OCI-LY7 (cell line): ENCODE measurements around the gene ZNF775. TPM values are rescaled to one million over a fixed set of nuclear protein-coding genes. Genes with fewer than 3 reads are reported as not detected.

Experiments
- BruUV-seq: library from RNA; stranded (reverse); fragments of 400-500 nt; replicated peaks from 2 replicates; lab custom pipeline; 2021; lab: Mats Ljungman, UMichigan
- CTCF ChIA-PET: fragments of 300-600 bp; sonication (Branson Sonifier 250); formaldehyde crosslinking; loops from one replicate; lab custom pipeline; 2022; ENCODE audit warnings: antibody characterized with exemption; ENCODE audit not compliant: unreplicated experiment; lab: Charles Lee
- POLR2A ChIA-PET: fragments of 300-600 bp; sonication (Branson Sonifier 250); formaldehyde crosslinking; loops from one replicate; lab custom pipeline; 2022; ENCODE audit warnings: antibody characterized with exemption; lab: Charles Lee
- DNase-seq: peaks from one replicate; pipeline ENCODE4 v3.0.0-alpha.2; 2015; ENCODE audit warnings: low spot score
- H2AFZ ChIP-seq: fragments of 200-600 bp; sonication (generic), shearing (Covaris generic); 2 replicates; pipeline ENCODE4 v1.6.1; 2014; ENCODE audit warnings: mild to moderate bottlenecking, antibody characterized with exemption, low read length, moderate library complexity
- H3K27ac ChIP-seq: fragments of 200-600 bp; sonication (generic); 2 replicates; pipeline ENCODE4 v1.5.1; 2014; ENCODE audit warnings: mixed run types, low read depth, mild to moderate bottlenecking, moderate library complexity, low read length, inconsistent platforms; ENCODE audit not compliant: poor library complexity, severe bottlenecking
- H3K36me3 ChIP-seq: fragments of 200-600 bp; sonication (generic); 2 replicates; pipeline ENCODE4 v1.6.1; 2014; ENCODE audit warnings: mild to moderate bottlenecking, antibody characterized with exemption, low read length, moderate library complexity, mixed read lengths; ENCODE audit not compliant: insufficient read depth
- H3K4me1 ChIP-seq: fragments of 200-600 bp; sonication (generic); 2 replicates; pipeline ENCODE4 v1.5.1; 2014; ENCODE audit warnings: mild to moderate bottlenecking, low read length; ENCODE audit not compliant: insufficient read depth, poor library complexity, severe bottlenecking
- H3K4me2 ChIP-seq: fragments of 200-600 bp; sonication (generic); 2 replicates; pipeline ENCODE4 v1.6.1; 2014; ENCODE audit warnings: mild to moderate bottlenecking, low read length
- H3K4me3 ChIP-seq: fragments of 200-600 bp; sonication (generic); 2 replicates; pipeline ENCODE4 v1.5.1; 2014; ENCODE audit warnings: mild to moderate bottlenecking, low read depth, low read length; ENCODE audit not compliant: poor library complexity, severe bottlenecking
- H3K79me2 ChIP-seq: fragments of 200-600 bp; sonication (generic); 2 replicates; pipeline ENCODE4 v1.6.1; 2016; ENCODE audit warnings: low read depth, mild to moderate bottlenecking, low read length, moderate library complexity, mixed read lengths; ENCODE audit not compliant: insufficient read depth
- H3K9me2 ChIP-seq: fragments of 200-600 bp; sonication (generic); 2 replicates; pipeline ENCODE4 v1.6.1; 2016; ENCODE audit warnings: mild to moderate bottlenecking, low read length, mixed read lengths; ENCODE audit not compliant: insufficient read depth
- H3K9me3 ChIP-seq: fragments of 200-600 bp; sonication (generic); 2 replicates; pipeline ENCODE4 v1.6.1; 2014; ENCODE audit warnings: mild to moderate bottlenecking, mixed run types, low read length, mixed read lengths
- H4K20me1 ChIP-seq: fragments of 200-600 bp; sonication (generic); 2 replicates; pipeline ENCODE4 v1.6.1; 2014; ENCODE audit warnings: mild to moderate bottlenecking, antibody characterized with exemption, low read length, moderate library complexity, mixed read lengths; ENCODE audit not compliant: insufficient read depth
- EZH2phosphoT487 ChIP-seq: fragments of 200-600 bp; sonication (generic); IDR thresholded peaks from 2 replicates; pipeline ENCODE4 v1.6.1; 2018; ENCODE audit warnings: low read depth, borderline replicate concordance, mild to moderate bottlenecking, mixed run types, antibody characterized with exemption, low read length, moderate library complexity, mixed read lengths
- intact Hi-C: fragments of 100-400 bp; cut with micrococcal nuclease; formaldehyde crosslinking; loops from one replicate; pipeline ENCODE4 v1.10.0; 2022; ENCODE audit not compliant: unreplicated experiment
- total RNA-seq, 2 experiments: library from RNA; depleted of rRNA in 1 of 2; stranded (reverse); fragments of >200 nt in 1 of 2; shearing (Covaris generic) in 1 of 2; gene quantifications; 2 replicates each; pipeline ENCODE4 v1.2.3, GENCODE V29; 2014 to 2022
- TF ChIP-seq, protein P1 (sequence below): fragments of 200-600 bp; sonication (generic); conservative IDR thresholded peaks from 2 replicates; pipeline ENCODE4 v1.5.1; 2014; ENCODE audit warnings: mild to moderate bottlenecking, antibody characterized with exemption, low read length, moderate library complexity, mixed read lengths

Gene ZNF775
- total RNA-seq, 2 experiments from 2014 or later: 4.7 to 6.5 TPM

DNA sequence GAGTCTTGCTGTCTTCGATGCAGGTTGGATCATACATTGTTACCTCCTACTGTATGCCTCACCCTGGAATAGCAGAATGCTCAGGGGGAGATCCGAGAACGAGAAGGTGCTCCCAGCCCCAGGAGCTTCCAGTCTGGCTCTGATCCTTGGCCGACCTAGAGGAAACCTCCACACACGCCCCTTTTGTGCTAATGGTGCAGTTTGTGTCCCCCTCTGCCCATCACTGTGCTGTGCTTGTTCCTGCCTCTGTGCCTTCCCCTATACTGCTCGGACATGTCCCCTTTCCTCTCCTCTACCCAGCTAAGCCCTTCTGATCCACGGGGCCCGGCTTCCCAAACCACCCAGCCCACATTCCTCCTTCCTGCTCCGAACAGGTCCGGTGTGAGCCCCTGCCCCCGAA lies 32.5 kb downstream of the ZNF775 start:
- H3K9me3 ChIP-seq: no peaks in the 10 kb centered on the region
- no peak overlapping the region for H3K27ac ChIP-seq
- intact Hi-C loops: no loop called here
- H3K4me1 ChIP-seq: peaks cover 19% of the 10 kb centered on the region
- no TSS peak for BruUV-seq
- TF ChIP-seq, protein P1, sequence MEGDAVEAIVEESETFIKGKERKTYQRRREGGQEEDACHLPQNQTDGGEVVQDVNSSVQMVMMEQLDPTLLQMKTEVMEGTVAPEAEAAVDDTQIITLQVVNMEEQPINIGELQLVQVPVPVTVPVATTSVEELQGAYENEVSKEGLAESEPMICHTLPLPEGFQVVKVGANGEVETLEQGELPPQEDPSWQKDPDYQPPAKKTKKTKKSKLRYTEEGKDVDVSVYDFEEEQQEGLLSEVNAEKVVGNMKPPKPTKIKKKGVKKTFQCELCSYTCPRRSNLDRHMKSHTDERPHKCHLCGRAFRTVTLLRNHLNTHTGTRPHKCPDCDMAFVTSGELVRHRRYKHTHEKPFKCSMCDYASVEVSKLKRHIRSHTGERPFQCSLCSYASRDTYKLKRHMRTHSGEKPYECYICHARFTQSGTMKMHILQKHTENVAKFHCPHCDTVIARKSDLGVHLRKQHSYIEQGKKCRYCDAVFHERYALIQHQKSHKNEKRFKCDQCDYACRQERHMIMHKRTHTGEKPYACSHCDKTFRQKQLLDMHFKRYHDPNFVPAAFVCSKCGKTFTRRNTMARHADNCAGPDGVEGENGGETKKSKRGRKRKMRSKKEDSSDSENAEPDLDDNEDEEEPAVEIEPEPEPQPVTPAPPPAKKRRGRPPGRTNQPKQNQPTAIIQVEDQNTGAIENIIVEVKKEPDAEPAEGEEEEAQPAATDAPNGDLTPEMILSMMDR: no peak
- no peak for TF ChIP-seq EZH2phosphoT487
- POLR2A ChIA-PET: no interaction called here
- H3K4me2 ChIP-seq: no peak overlapping the region
- no peaks in the 10 kb centered on the region; the same call in 1 of the 2 replicates for H3K79me2 ChIP-seq
- H2AFZ ChIP-seq: no peak overlapping the region
- H3K9me2 ChIP-seq: no peaks in the 10 kb centered on the region
- DNase-seq: no peak
- CTCF ChIA-PET: no interaction called here
- H3K36me3 ChIP-seq: peaks cover 10% of the 10 kb centered on the region
- no peaks in the 10 kb centered on the region for H4K20me1 ChIP-seq
- no peak overlapping the region for H3K4me3 ChIP-seq

DNA sequence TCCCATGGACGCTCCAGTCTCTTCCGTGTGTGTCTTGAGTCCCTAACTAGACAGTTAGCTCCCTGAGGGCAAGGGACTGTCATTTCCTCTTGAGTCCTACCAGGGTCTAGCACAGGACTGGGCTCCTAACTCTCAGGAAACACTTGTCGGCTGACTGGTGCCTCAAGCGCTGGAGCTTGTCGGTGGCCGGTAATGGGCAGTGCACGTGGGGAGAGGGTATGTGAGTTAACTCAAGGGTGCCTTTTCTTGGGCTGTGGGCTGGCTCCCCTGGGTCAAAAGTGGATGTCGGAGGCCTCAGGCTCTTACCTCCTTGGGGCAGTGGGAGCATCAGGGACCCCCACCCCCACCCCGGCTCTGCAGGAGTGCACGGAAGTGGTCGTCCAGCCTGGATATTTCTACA lies 32.9 kb downstream of the ZNF775 start:
- no peaks in the 10 kb centered on the region for H3K9me2 ChIP-seq
- intact Hi-C loops: no loop called here
- TF ChIP-seq, protein P1: no peak
- no peak for TF ChIP-seq EZH2phosphoT487
- no peak for DNase-seq
- H3K36me3 ChIP-seq: peaks cover 10% of the 10 kb centered on the region
- CTCF ChIA-PET: no interaction called here
- peaks cover 15% of the 10 kb centered on the region for H3K4me1 ChIP-seq
- no peaks in the 10 kb centered on the region for H3K79me2 ChIP-seq
- H2AFZ ChIP-seq: no peak overlapping the region
- no peak overlapping the region for H3K27ac ChIP-seq
- POLR2A ChIA-PET: no interaction called here
- no peak overlapping the region for H3K4me3 ChIP-seq
- H3K4me2 ChIP-seq: no peak overlapping the region
- no peaks in the 10 kb centered on the region for H4K20me1 ChIP-seq
- H3K9me3 ChIP-seq: no peaks in the 10 kb centered on the region
- BruUV-seq: no TSS peak

DNA sequence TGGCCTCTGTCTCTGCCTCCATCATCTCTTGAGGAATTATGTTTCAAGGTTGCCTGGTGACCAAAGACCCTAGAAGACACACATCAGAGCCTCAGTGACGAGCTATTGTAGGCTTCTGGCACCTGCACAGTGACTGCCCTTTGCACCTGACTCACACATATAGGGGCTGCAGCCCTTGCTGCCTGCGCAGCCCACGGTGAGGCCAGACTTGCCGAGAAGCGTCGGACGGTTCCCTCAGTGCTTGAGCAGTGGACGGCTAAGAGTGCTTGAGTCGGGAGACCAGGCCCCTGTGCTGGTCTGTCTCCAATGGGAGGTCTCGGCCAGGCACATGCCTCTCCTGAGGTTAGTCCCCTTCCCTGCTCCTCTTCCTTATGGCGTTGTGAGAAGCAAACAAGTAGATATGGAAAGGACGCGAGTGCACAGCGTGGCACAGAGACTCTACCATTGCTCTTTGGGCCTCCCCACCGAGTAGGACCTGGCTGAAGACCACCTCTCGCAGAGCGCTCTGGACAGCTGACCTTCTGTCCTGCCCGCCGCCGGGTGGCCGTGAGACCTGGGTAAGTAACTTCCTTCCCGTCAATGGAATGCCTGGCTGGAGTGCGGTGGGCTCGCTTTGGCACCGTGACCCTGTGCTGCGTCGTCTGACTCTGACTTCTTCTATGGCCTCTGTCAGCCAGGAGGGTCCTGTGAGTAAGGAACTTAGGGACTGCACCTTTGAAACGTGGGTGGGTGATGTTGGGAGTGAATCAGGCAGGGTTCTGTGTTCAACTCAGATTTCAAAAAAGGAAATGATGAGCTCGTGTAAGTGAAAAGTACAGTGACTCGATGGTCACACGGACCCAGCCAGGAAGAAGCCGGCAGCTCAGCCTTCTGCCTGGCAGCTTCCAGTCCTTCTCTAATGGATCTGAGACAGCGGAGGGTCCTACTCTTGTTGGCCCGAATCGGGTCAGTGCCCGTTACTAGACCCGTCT lies 33.7 kb downstream of the ZNF775 start:
- intact Hi-C loops: no loop called here
- Histone ChIP-seq H3K36me3 (peaks cover 10% of the 10 kb centered on the region), H3K4me1 (peaks cover 7% of the 10 kb centered on the region), H2AFZ (no peak overlapping the region), H3K79me2 (no peaks in the 10 kb centered on the region), H3K9me3 (no peaks in the 10 kb centered on the region), H3K27ac (no peak overlapping the region), H4K20me1 (no peaks in the 10 kb centered on the region), H3K4me2 (no peak overlapping the region), H3K9me2 (no peaks in the 10 kb centered on the region), H3K4me3 (no peak overlapping the region)
- DNase-seq: no peak
- POLR2A ChIA-PET: no interaction called here
- CTCF ChIA-PET: no interaction called here
- TF ChIP-seq, protein P1: no peak
- no peak for TF ChIP-seq EZH2phosphoT487
- no TSS peak for BruUV-seq
